Gastrocnemius medialis (tissue), 4 donors: ENCODE measurements around the gene PAOX.

Experiments used
- CTCF ChIP-seq, 5 experiments: fragments of 450-650 bp in 3 of 5; fragments of 200-600 bp in 2 of 5; sonication (generic) in 2 of 5; IDR thresholded peaks in 4 of 5; conservative IDR thresholded peaks in 1 of 5; 1 replicate in 4 of 5; 2 replicates in 1 of 5; pipeline ENCODE4 v1.5.1; 2016 to 2019; ENCODE audit warnings: antibody characterized with exemption in 5 of 5, mild to moderate bottlenecking in 3 of 5, moderate library complexity in 3 of 5
- POLR2A ChIP-seq, 2 donors: fragments of 450-650 bp; IDR thresholded peaks; one replicate each; pipeline ENCODE4 v1.6.1; 2017; ENCODE audit warnings: antibody characterized with exemption in 2 of 2, mild to moderate bottlenecking in 2 of 2, moderate library complexity in 2 of 2

- TF ChIP-seq CTCF (IDR thresholded peaks at IDR 0.05 in 4 of 5, conservative IDR thresholded peaks at IDR 0.05 in 1 of 5) (no peak), POLR2A (IDR thresholded peaks at IDR 0.05) (no peak)
Observed at GRCh38 chr10:133341983-133342382, 37.1 kb upstream of the PAOX start.
